OCI-LY1 (cell line): ENCODE measurements around the gene ADARB2.

Source experiments
- CTCF ChIP-seq: fragments of 200-600 bp; sonication (generic), shearing (Covaris generic); IDR thresholded peaks from 2 replicates; pipeline ENCODE4 v1.5.1; 2017; ENCODE audit warnings: mild to moderate bottlenecking, antibody characterized with exemption, low read length, moderate library complexity, mixed read lengths
- EZH2 ChIP-seq: fragments of 200-600 bp; sonication (generic), shearing (Covaris generic); IDR thresholded peaks from 2 replicates; pipeline ENCODE4 v1.8.0; 2017; ENCODE audit warnings: borderline replicate concordance, mixed run types, mild to moderate bottlenecking, antibody characterized with exemption, low read length, moderate library complexity, mixed read lengths

DNA sequence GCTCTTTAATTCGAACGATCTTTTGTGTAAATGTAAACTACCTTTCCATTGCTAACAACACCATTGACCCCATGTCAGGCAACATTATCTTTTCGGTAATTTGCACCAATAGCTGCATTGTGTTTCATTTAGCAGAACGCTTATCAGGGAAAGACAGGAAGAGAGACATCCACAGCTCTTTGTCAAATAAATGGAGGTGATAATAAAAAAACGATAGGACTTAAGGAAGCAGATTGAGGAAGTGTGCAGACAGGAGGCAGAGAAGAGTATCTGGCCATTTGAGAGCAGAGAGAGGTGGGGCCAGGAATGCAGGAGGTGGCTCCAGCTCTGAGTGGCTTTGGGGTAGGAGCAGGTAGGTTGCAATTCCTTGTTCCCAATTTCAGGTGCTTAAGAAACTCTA is 37.5 kb upstream of the ADARB2 start:
- no peak for TF ChIP-seq CTCF
- no peak for TF ChIP-seq EZH2
